Fibroblast of skin of back (primary cell): Measurements from ENCODE around the gene COPG1.

Experiments
- DNase-seq: peaks from one replicate; pipeline ENCODE4 v3.0.0-alpha.2; 2013

The COPG1 gene

GRCh38 chr3:129280183-129280582 is 30.8 kb downstream of the COPG1 start:
- no peak for DNase-seq

- no peak for DNase-seq
Observed at GRCh38 chr3:129281726-129282125, 32.3 kb downstream of the COPG1 start.

GRCh38 chr3:129282727-129283327 is 33.4 kb downstream of the COPG1 start:
- DNase-seq = no peak

GRCh38 chr3:129286081-129286480 is 36.7 kb downstream of the COPG1 start:
- no peak for DNase-seq

DNA sequence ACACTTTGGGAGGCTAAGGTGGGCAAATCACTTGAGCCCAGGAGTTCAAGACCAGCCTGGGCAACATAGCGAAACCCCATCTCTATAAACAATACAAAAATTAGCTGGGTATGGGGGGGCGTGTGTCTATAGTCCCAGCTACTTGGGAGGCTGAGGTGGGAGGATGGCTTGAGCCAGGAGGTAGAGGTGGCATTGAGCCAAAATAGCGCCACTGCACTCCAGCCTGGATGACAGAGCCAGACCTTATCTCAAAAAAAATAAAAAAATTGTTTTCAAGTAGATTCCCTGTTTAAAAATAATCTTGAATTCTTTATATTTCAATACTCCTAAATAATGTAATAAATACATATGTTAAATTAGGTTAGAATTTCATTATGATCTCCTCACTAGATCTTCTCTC is 39.0 kb downstream of the COPG1 start:
- DNase-seq = no peak

DNA sequence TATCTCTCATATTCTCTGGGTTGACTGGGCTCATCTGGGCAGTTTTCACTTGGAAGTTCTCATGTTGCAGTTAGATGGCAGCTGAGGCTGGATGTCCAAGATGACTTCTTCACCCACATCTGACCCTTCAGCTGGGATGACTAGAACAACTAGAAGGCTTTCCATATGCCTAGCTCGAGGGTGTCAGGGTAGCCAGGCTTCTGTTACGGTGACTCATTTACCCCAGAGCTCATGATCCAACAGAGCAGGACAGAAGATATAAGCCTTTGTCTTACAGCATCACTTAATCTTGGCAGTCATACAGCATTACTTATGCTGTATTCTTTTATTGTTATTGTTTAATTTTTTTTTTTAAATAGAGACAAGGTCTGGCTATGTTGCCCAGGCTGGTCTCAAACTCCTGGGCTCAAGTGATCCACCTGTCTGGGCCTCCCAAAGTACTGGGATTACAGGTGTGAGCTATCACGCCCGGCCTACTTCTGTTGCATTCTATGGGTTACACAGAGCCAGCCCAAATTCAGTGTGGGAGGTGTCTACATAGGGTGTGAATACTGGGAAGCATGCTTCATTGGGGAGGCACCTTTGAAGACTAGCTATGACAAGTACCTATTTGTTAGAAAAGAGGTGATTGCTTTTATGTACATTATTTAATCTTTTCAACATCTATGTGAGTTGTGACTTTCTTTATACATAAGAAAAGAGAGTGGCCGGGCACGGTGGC is 40.0 kb downstream of the COPG1 start:
- peak; percentile 19 for DNase-seq

DNA sequence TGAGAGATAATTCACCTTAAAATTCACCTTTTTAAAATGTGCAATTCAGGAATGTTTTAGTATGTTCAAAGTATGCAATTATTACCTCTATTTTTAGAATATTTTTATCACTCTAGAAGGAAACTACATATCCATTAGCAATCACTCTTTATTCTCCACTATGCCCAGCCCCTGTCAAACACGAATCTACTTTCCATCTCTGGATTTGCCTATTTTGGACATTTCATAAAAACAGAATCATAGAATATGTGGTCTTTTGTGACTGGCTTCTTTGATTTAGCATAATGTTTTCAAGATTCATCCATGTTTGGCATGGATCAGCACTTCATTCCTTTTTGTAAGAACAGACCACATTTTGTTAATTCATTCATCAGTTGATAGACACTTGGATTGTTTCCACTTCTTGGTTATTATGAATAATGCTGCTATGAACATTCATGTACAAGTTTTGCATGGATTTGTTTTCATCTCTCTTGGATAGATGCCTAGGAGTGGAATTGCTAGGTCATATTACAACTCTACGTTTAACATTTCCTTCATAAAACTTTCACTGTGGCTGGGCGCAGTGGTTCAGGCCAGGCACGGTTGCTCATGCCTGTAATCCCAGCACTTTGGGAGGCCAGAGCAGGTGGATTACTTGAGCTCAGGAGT is 42.0 kb downstream of the COPG1 start:
- no peak for DNase-seq

DNA sequence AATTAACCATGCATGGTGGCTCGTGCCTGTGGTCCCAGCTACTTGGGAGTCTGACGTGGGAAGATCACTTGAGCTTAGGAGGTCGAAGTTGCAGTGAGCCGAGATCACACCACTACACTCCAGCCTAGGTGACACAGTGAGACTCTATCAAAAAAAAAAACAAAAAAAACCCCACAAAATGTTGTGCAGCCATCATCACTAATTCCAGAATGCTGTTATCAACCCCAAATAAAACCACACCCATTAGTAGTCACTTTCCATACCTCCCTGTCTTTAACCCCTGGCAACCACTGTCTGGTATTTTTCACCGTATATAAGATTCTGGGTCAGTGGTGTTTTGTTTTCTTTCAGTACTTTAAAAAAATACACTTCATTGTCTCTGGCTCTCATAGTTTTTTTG is 45.9 kb downstream of the COPG1 start:
- DNase-seq = peak; percentile 38

DNA sequence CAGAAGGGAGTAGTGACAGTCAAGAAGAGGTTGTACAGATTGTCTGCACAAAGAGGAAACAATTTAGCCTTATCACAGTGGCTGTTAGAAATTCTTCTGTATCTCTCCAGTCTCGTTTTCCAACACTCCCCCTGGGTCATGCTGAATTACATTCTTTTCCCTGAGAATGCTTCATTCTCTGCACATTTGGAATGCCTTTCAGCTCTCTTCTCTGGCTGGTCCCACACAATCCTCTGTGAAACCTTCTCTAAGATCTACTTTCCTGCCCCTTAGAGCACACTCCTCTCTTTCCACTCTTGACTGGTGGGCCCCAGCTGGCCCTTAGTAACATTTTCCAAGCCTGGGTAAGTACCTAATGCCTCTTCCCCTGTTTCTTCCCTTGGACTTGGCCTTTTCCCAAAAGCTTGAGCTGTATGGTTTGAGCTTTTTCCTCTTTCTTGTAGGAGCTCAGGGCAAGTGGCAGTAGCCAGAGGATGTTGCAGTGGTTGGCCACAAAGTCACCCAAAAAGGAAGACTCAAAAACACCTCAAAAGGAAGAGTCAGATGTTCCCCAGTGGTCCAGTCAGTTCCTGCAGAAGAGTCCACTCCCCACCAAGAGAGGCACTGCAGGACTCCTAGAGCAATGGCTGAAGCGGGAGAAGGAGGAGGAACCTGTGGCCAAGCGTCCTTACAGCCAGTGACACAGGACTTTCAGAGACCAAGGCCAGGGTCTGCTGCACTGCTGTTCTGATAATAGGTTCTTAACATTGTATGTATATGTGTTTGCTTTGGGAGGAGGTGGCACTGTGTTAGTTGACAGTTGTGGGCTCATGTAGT is 54.9 kb downstream of the COPG1 start:
- peak; percentile 56 for DNase-seq

DNA sequence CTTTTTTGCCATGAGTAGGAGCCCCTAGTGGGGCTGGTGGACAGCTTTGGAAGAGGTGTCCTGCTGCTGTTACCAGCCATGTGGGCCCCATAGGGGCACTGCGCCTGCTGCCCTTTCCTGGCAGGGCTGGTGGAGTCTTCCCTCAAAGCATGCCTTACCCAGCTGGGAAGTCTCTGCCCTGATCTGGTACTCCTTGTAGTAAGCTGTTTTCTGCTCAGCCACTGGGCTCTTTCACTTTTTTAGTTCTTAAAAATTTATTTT is 55.5 kb downstream of the COPG1 start:
- DNase-seq = no peak

- DNase-seq = peak; percentile 62
Observed at GRCh38 chr3:129305592-129306091, 56.2 kb downstream of the COPG1 start.

DNA sequence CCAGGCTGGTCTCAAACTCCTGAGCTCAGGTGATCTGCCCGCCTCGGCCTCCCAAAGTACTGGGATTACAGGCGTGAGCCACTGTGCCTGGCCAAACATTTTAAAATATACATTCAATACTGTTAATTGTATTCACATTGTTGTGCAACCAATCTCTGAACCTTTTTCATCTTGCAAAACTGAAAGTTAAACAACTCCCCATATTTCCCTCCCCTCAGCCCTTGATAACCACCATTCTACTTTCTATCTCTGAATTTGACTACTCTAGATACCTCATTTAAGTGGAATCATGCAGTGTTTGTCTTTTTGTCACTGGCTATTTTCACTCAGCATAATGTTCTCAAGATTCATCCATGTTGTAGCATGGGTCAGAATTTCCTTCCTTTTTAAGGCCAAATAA is 59.2 kb downstream of the COPG1 start:
- no peak for DNase-seq

- DNase-seq = no peak
Observed at GRCh38 chr3:129310111-129311011, 61.0 kb downstream of the COPG1 start.

- no peak for DNase-seq
Observed at GRCh38 chr3:129311054-129311902, 61.9 kb downstream of the COPG1 start.

DNA sequence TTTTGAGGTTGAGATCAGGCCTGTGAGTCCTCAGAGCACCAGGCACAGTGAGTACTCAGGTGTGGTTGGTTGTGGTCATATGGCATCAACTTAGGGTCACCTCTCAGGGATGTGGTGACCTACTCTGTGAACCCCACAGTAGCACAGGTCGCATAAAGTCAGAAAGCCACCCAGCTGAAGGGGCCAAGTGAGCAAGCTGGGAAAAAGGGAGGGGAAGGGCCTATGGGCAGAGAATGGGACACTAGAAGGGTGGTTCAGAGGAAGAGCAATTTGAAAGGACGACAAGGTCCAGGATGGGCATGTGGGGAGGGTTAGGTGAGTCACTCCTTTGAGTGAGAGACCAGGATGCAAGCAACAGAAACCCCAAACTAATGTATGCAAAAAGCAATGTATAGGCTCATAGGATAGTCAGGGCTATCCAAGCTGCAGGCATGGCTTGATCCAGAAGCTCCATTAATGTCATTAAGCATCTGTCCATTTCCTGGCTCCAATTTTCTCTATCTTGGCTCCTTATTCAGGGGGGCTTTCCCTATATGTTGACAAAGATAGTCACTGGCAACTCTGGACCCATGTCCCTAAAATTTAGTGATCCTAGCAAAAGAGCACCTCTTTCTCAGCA is 62.7 kb downstream of the COPG1 start:
- DNase-seq = no peak

DNA sequence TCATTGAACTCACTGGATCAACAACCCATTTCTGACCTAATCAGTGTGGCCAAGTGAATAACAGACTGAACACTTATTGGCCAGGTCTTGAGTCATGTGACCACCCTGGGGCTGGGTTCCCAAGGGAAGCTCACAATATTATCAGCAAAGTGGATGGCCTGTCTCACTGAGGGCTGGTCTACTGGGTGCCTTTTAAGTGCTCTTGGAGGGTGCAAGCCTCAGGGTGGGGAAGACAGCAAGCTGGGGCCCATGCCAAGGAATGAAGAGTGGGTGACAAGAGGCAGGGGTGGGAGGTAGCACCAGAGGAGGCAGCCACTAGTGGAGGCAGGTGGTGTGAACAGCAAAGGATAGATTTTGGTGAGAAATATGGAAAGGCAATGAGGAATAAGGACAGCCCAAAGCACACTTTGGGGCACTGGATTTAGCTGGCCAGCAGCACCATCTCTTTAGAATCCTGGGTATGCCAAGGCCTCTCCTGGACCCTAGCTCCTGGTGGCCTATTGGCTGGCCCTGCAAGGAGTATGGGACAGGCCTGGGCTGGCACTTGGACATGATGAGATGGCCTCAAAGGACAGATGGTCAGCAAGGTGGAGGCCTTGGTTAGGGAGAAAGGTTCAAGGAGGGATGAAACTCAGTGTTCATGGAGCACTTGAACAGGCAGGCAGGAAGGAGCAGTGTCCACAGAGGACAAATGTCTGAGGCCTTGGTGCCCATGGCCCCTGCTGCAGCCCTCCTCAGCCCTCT is 63.4 kb downstream of the COPG1 start:
- DNase-seq = peak; percentile 15

- DNase-seq = no peak
Observed at GRCh38 chr3:129313415-129313664, 63.9 kb downstream of the COPG1 start.

DNA sequence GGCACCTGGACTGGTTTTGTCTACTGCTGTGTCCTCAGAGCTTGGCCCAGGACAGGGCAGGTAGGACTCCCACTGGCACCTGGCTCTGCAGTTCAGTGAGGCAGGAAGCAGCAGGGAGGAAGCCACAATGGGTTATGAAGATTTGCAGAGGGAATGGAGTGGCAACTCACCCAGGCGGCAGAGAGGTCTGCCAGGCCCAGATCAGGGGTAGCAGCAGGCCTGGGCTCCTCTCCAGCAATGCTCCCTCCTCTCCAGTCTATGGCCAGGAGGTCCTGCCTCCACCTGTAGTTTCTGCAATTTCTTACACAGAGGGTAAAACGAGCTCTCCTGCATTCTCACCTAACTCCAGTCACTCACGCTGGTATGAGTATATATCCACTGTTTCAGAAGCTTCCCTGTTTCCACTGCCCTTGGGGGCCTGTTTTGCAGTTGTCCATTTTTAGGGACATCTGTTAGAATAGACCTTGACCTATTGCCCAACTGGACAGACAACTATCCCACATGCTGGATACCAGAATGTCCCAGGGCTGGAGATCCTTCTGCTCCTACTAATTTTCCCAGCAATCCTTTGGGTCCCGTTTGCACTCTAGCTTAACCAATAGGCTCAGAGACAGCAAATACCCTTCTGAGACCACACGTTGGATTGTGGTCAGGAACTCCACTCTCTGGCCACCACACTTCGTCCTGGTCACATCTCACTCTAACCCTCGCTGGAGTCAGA is 64.4 kb downstream of the COPG1 start:
- peak; percentile 45 for DNase-seq

DNA sequence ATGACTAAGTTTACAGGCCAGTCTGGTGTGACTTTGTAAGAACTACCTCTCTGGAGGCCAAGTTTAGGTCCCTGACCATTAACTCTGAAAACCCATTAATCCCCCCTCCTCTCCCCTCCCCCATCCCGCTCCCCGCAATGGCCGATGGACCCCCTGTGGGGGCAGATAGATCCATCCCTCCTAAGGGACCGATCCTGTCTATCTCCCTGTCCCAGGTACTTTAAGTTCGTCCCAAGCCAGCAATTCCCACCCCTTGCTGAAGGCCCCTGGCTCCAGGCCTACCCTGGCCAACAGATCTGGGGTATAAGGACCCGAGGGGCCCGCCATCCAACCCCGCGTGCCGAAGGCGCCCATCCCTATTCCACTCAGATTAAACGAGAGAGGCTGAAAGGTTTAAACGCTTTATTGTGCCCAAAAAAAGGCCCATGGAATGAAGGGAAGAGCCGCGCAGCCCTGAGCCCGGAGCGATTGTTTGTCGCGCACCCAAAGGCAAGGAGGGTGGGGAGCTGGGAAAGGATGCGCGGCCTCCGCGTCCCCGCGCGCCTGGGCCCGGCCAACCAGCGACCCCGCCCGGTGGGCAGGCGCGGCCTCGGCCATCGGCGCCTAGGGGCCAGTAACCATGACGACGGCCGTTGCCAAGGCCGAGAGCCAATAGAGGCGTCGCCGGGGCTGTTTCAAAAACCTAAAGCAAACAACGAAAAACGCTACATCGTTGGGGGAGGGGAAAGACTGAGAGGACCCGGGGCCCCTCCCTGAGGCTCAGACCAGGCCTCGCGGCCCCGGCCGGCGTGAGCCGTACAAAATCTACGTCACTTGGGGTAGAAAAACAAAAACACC is 65.2 kb downstream of the COPG1 start:
- DNase-seq = peak; percentile 93
